Testis (tissue), 3 donors: ENCODE measurements around the gene NUDC. TPM values are rescaled to one million over a fixed set of nuclear protein-coding genes. Genes with fewer than 3 reads are reported as not detected.

Source experiments
- DNase-seq: peaks from one replicate; pipeline ENCODE4 v3.0.0-alpha.2; 2019
- H3K27ac ChIP-seq, 2 donors: fragments of 200-600 bp; sonication (generic); one replicate each; pipeline ENCODE4 v1.5.1; 2019
- H3K27me3 ChIP-seq: fragments of 200-600 bp; sonication (generic); one replicate; pipeline ENCODE4 v1.5.1; 2019
- H3K36me3 ChIP-seq: fragments of 200-600 bp; sonication (generic); one replicate; pipeline ENCODE4 v1.5.1; 2017; ENCODE audit warnings: low read depth; ENCODE audit errors: missing control alignments
- H3K4me1 ChIP-seq: fragments of 200-600 bp; sonication (generic); one replicate; pipeline ENCODE4 v1.5.1; 2019
- H3K4me3 ChIP-seq, 2 donors: fragments of 200-600 bp; sonication (generic); one replicate each; pipeline ENCODE4 v1.5.1; 2017 to 2019
- H3K9me3 ChIP-seq: fragments of 200-600 bp; sonication (generic); one replicate; pipeline ENCODE4 v1.5.1; 2017
- CTCF ChIP-seq, 3 experiments: fragments of 450-650 bp in 2 of 3; fragments of 200-600 bp in 1 of 3; sonication (generic) in 1 of 3; IDR thresholded peaks; one replicate each; pipeline ENCODE4 v1.5.1; 2016 to 2019; ENCODE audit warnings: antibody characterized with exemption in 3 of 3, mild to moderate bottlenecking in 2 of 3, moderate library complexity in 1 of 3
- POLR2A ChIP-seq: fragments of 450-650 bp; IDR thresholded peaks from one replicate; pipeline ENCODE4 v1.6.1; 2017; ENCODE audit warnings: antibody characterized with exemption, mild to moderate bottlenecking, moderate library complexity
- WGBS, 2 donors: methylation state at CpG; one replicate each; pipeline ENCODE4 v1.1.5; 2018; 5-methylcytosine and 5-hydroxymethylcytosine counted together
- intact Hi-C: fragments of 100-400 bp; cut with DNase I; formaldehyde crosslinking; loops from one replicate; pipeline ENCODE4 v1.15.1; 2023; ENCODE audit warnings: low total_unique reads
- polyA plus RNA-seq: library from polyadenylated mRNA; stranded (reverse); fragments of 350-450 nt; fragmentation: Illumina TruSeq; extraction: RNeasy Lipid Tissue Mini Kit (QIAGEN cat#74804); gene quantifications from one replicate; pipeline ENCODE4 v1.2.3, GENCODE V29; 2014; ENCODE audit warnings: low read depth, low replicate concordance; ENCODE audit not compliant: insufficient read depth
- total RNA-seq, 2 donors: library from RNA; depleted of rRNA; stranded (reverse); fragments of >200 nt; gene quantifications; one replicate each; pipeline ENCODE4 v1.2.3, GENCODE V29; 2016

The NUDC gene
- total and polyA plus RNA-seq, 3 donors from 2014 or later: 78.9 to 153 (median 95.0) TPM

DNA sequence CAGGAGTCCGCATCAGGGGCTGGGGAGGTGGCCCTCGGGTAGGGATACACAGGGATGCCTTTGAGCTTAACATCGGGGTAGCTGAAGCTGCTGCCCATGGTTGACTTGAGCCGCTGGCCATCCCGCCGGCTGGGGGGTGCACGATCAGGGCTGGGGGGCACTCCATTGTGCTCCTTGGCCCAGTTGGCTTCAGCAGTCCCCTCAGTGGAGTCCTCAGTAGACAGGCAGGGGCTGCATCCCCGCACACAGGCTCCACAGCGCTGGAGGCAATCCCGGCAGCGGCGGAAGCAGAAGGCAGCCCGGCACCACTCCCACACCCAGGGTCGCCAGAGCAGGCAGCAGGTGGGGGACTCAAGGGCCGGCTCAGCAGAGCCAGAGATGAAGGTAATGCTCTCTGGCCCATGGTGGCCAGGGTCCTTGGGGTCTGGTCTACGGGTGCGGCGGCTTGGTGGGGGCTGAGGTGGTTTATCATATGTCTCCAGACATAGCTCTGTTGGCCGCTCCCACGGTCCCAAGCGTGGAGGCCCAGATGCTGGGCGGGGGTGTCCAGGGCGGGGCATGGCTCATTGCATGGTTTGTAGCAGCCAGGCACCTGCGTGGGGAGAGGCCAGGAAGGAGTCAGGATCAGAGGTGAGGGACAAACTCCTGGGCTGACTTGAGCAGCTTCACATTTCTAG is 30.4 kb downstream of the NUDC start:
- TF ChIP-seq POLR2A: no peak
- TF ChIP-seq CTCF (IDR thresholded peaks at IDR 0.05): no peak
- no peak overlapping the region for H3K27ac ChIP-seq
- H3K36me3 ChIP-seq: no peaks in the 10 kb centered on the region
- intact Hi-C loops: no loop called here
- WGBS, 2 donors: 91 to 92% methylated on average over 6 to 23 of the region's 24 CpGs
- peaks cover 16% of the 10 kb centered on the region for H3K4me1 ChIP-seq
- no peak for DNase-seq
- no peak overlapping the region for H3K4me3 ChIP-seq
- H3K27me3 ChIP-seq: no peaks in the 10 kb centered on the region
- H3K9me3 ChIP-seq: no peaks in the 10 kb centered on the region

- DNase-seq: no peak
- H3K27me3 ChIP-seq: no peaks in the 10 kb centered on the region
- TF ChIP-seq CTCF (IDR thresholded peaks at IDR 0.05) (no peak), POLR2A (no peak)
- H3K4me3 ChIP-seq: no peak overlapping the region
- no peaks in the 10 kb centered on the region for H3K36me3 ChIP-seq
- H3K4me1 ChIP-seq: peaks cover 9% of the 10 kb centered on the region
- 95 to 96% methylated on average over 5 of the region's 5 CpGs for WGBS, 2 donors
- H3K9me3 ChIP-seq: no peaks in the 10 kb centered on the region
- intact Hi-C loops: no loop called here
- H3K27ac ChIP-seq: no peak overlapping the region
Observed at GRCh38 chr1:26953374-26953773, 31.8 kb downstream of the NUDC start.

DNA sequence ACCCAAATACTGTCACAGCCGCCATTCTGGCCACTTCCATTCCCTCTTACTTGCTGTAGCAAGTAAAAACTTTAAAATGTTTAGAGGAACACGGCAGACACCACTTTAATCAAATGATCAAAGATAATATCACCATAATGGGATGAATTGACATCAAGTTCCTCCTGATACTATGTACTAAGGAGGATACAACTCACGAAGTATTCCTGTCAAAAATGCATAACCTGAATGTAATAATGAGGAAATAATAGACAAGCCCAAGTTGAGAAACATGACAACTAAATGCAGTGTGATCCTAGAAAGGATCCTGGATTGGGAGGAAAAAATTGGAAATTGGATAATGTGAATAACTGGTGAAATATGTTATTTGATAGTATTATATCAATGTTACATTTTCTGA is 34.8 kb downstream of the NUDC start:
- no peak overlapping the region for H3K4me3 ChIP-seq
- no peaks in the 10 kb centered on the region for H3K9me3 ChIP-seq
- H3K27ac ChIP-seq: no peak overlapping the region
- intact Hi-C loops: no loop called here
- H3K27me3 ChIP-seq: no peaks in the 10 kb centered on the region
- no peaks in the 10 kb centered on the region for H3K4me1 ChIP-seq
- TF ChIP-seq CTCF (IDR thresholded peaks at IDR 0.05): no peak
- no peak for TF ChIP-seq POLR2A
- DNase-seq: no peak
- 92 to 95% methylated on average over 3 of the region's 3 CpGs for WGBS, 2 donors
- no peaks in the 10 kb centered on the region for H3K36me3 ChIP-seq

- WGBS, 2 donors: 83 to 87% methylated on average over 3 of the region's 3 CpGs
- DNase-seq: no peak
- no peaks in the 10 kb centered on the region for H3K9me3 ChIP-seq
Observed at GRCh38 chr1:26957306-26957705, 35.8 kb downstream of the NUDC start.

DNA sequence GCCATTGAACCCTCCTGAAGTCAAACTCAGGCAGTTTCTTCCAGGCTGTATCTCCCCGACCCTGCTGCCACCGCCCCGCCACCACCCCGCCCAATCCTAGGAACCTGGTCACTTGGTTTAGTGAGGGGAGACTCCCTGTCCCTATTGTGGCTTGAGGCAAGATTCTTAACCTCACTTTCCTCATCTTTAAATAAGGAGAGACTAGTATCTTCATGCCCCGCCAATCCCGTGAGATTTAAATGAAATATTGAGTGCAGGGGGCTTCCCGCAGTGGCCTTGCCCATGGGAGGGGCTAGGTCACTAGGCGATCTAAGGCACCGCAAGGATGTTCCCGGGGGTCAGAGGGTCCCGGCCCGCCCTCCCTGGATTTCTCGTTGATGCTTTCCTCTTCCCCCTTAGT is 37.7 kb downstream of the NUDC start:
- no peaks in the 10 kb centered on the region for H3K27me3 ChIP-seq

More at GRCh38 chr1:26957306-26957705, 35.8 kb downstream of the NUDC start:
- Histone ChIP-seq H3K4me3 (no peak overlapping the region), H3K36me3 (no peaks in the 10 kb centered on the region), H3K27ac (no peak overlapping the region), H3K27me3 (no peaks in the 10 kb centered on the region), H3K4me1 (no peaks in the 10 kb centered on the region)
- intact Hi-C loops: no loop called here
- TF ChIP-seq POLR2A: no peak

More for the DNA sequence above, 37.7 kb downstream of the NUDC start:
- WGBS, 2 donors: 13 to 18% methylated on average over 11 to 13 of the region's 13 CpGs
- H3K4me1 ChIP-seq: no peaks in the 10 kb centered on the region
- H3K4me3 ChIP-seq: peak overlapping the region; percentile 58
- H3K9me3 ChIP-seq: no peaks in the 10 kb centered on the region
- no peaks in the 10 kb centered on the region for H3K36me3 ChIP-seq
- no peak overlapping the region for H3K27ac ChIP-seq
- no peak for DNase-seq
- intact Hi-C loops: no loop called here
- TF ChIP-seq POLR2A (no peak), CTCF (IDR thresholded peaks at IDR 0.05) (no peak)
